GM18870 (cell line): ENCODE data around the gene TBCK.

ENCODE experiments used
- ATAC-seq: cut with Tn5 transposase; IDR thresholded peaks from one replicate; pipeline ENCODE4 v1.9.1; 2021; ENCODE audit warnings: moderate library complexity; ENCODE audit not compliant: unreplicated experiment

TBCK gene

GRCh38 chr4:106315968-106316772 lies at the start of gene TBCK, which contains the start of gene AIMP1:
Gene TBCK, minus strand, starts transcription at chr4:106316209. Its CDS starts 7,249 bp downstream, at chr4:106308960.
Gene AIMP1, plus strand, starts transcription at chr4:106316550. Its CDS starts 8,460 bp downstream, at chr4:106325010.
- ATAC-seq, result peak; percentile 80

- ATAC-seq, result no peak
These were observed 49.6 kb upstream of the TBCK start for GRCh38 chr4:106365613-106366012.

- ATAC-seq, result no peak
These were observed 48.3 kb upstream of the TBCK start for GRCh38 chr4:106364282-106364681.

GRCh38 chr4:106362086-106362825 lies 46.2 kb upstream of the TBCK start:
- ATAC-seq, result no peak

GRCh38 chr4:106358899-106359298 lies 42.9 kb upstream of the TBCK start:
- ATAC-seq, result no peak

- ATAC-seq, result no peak
These were observed 39.2 kb upstream of the TBCK start for GRCh38 chr4:106355193-106355592.

GRCh38 chr4:106353786-106354185 lies 37.8 kb upstream of the TBCK start:
- ATAC-seq, result no peak

- no peak for ATAC-seq
These were observed 35.0 kb upstream of the TBCK start for GRCh38 chr4:106351016-106351415.

- ATAC-seq, result no peak
These were observed 31.2 kb upstream of the TBCK start for GRCh38 chr4:106347167-106347566.

- ATAC-seq, result no peak
These were observed 28.6 kb upstream of the TBCK start for GRCh38 chr4:106344647-106344970.

- ATAC-seq, result no peak
These were observed 28.0 kb upstream of the TBCK start for GRCh38 chr4:106343865-106344646.

GRCh38 chr4:106340774-106341173 lies 24.8 kb upstream of the TBCK start:
- no peak for ATAC-seq

- ATAC-seq, result no peak
These were observed 23.4 kb upstream of the TBCK start for GRCh38 chr4:106339431-106339830.

- ATAC-seq, result no peak
These were observed 22.7 kb upstream of the TBCK start for GRCh38 chr4:106338671-106339070.

- ATAC-seq, result no peak
These were observed 21.9 kb upstream of the TBCK start for GRCh38 chr4:106337916-106338315.

GRCh38 chr4:106336618-106337017 lies 20.6 kb upstream of the TBCK start:
- no peak for ATAC-seq

- ATAC-seq, result no peak
These were observed 18.9 kb upstream of the TBCK start for GRCh38 chr4:106334741-106335470.

- no peak for ATAC-seq
These were observed 17.2 kb upstream of the TBCK start for GRCh38 chr4:106333186-106333585.

GRCh38 chr4:106329041-106329618 lies 13.1 kb upstream of the TBCK start:
- ATAC-seq, result peak; percentile 80

GRCh38 chr4:106325800-106326199 lies 9.8 kb upstream of the TBCK start:
- no peak for ATAC-seq
